Motor neuron (in vitro differentiated cells): ENCODE data around the gene GPC1. TPM values are rescaled to one million over a fixed set of nuclear protein-coding genes. Genes with fewer than 3 reads are reported as not detected.
A peak's percentile ranks its signal among the peaks of the same experiment; 100 is the strongest.

Source experiments
- ATAC-seq, 8 experiments: fragments of 200-7000 bp; cut with Tn5 transposase; replicated peaks in 6 of 8; 2 replicates each; pipeline ENCODE4 v1.8.0; 2021; ENCODE audit warnings: mild to moderate bottlenecking in 8 of 8, moderate library complexity in 8 of 8
- H3K27ac ChIP-seq, 2 donors: fragments of 250-450 bp; sonication (Bioruptor Pico); 2 replicates each; pipeline ENCODE4 v1.9.0; 2021; ENCODE audit warnings: antibody characterized with exemption in 2 of 2, mild to moderate bottlenecking in 2 of 2, moderate library complexity in 1 of 2
- H3K4me1 ChIP-seq, 2 donors: fragments of 250-450 bp; sonication (Bioruptor Pico); replicated peaks in 1 of 2; 2 replicates each; pipeline ENCODE4 v1.6.1; 2021; ENCODE audit warnings: antibody characterized with exemption in 2 of 2, mild to moderate bottlenecking in 2 of 2, moderate library complexity in 1 of 2
- H3K4me3 ChIP-seq, 5 donors: fragments of 250-450 bp; sonication (Bioruptor Pico); 2 replicates each; pipeline ENCODE4 v1.9.0; 2021; ENCODE audit warnings: antibody characterized with exemption in 5 of 5, mild to moderate bottlenecking in 5 of 5, moderate library complexity in 4 of 5
- WGBS, 10 experiments: fragments of 450-650 bp; shearing (Covaris generic); methylation state at CpG; one replicate each; pipeline ENCODE4 v1.0.0; 2022; 5-methylcytosine and 5-hydroxymethylcytosine counted together
- in situ Hi-C, 9 experiments: fragments of 400-800 bp; cut with MboI; loops; one replicate each; pipeline ENCODE4 v1.15.0; 2021; ENCODE audit warnings: low sequenced_read_pairs in 9 of 9, low pct_unique_long_range_greater_than_20kb in 2 of 9; ENCODE audit not compliant: unreplicated experiment in 9 of 9
- total RNA-seq, 8 experiments: library from RNA; unstranded; fragments of 300-600 nt; gene quantifications; 2 replicates each; pipeline versions ENCODE4 v1.2.3 to v1.2.4, GENCODE V29; 2022

Gene GPC1
- total RNA-seq, 8 experiments from 2014 or later: 3.8 to 44.1 (median 18.0) TPM

DNA sequence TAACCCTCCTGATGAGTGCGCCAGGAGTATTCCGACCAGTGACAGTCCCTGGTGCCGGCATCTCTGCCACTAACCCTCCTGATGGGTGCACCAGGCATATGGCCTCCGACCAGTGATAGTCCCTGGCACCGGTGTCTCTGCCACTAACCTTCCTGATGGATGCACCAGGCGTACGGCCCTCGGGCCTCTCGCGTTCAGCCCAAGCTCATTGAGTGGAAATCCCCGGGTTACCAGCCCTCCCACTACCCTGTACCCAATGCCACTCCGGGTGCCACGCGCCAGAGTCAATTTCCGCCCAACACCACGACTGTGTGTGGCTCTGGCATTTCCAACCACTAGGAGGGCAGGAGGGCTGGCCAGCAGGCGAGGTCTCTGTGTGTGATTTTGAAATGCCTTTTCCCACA, 11.7 kb upstream of the GPC1 start:
- peaks cover 0 to 13% of the 10 kb centered on the region in 2 donors for H3K4me1 ChIP-seq
- no peak overlapping the region for H3K4me3 ChIP-seq
- in situ Hi-C loops: no loop called here
- no peak for ATAC-seq
- 74 to 100% (median 95%) methylated on average over 1 to 10 of the region's 17 CpGs; no CpG with 5 or more reads in 4 of the 10 experiments for WGBS, 10 experiments
- H3K27ac ChIP-seq: no peak overlapping the region

DNA sequence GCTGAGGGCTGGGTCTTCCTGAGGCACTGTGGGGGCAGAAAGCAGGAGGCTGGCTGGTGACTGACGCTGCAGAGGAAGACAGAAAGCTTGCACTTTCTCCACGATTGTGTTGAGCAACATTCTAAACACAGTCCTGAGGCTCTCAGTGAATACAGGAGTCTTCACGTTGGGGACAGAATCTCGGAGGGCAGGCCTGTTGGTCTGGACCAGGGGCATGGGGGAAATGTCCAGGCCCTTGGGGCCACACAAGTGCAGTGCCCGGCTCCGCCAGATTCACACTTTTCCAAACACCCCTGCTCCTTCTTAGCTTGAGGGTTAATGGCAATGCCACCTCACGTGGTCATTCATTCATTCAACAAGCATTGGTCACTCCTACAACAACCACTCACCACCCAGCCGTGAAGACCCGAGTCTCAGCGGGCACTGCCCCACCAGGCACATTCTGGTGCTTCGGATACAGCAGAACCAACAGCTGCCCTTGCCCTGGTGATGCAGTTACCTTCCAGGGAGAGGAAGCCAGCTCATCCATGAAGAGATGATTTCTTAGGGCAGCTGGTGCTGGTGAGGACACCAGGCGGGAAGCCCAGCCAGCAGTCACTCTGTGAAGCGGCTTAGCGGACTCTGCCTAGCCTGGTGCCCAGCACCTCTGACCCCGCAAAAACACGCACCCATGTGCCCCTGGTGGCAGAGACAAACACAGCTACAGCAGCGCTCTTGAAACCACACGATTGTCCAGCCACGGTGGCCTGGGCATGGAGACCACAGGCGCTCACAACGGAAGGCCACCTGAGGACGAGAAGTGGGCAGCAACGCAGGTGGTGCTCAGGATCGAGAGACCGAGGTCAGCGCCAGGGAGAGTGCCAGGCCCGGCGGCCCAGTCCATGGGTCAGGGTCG, 10.9 kb upstream of the GPC1 start:
- H3K4me1 ChIP-seq: peaks cover 0 to 13% of the 10 kb centered on the region in 2 donors
- H3K27ac ChIP-seq: no peak overlapping the region
- ATAC-seq: no peak
- WGBS, 10 experiments: 0 to 83% (median 80%) methylated on average over 2 to 11 of the region's 29 CpGs; no CpG with 5 or more reads in 1 of the 10 experiments
- in situ Hi-C loops: loop anchor here in 8 of 9 experiments (25.0 kb wide), 3 partner anchors 187 to 362 kb away; partner anchors contain the start of gene OR6B3 (in 3 of the 8)
- H3K4me3 ChIP-seq: no peak overlapping the region

DNA sequence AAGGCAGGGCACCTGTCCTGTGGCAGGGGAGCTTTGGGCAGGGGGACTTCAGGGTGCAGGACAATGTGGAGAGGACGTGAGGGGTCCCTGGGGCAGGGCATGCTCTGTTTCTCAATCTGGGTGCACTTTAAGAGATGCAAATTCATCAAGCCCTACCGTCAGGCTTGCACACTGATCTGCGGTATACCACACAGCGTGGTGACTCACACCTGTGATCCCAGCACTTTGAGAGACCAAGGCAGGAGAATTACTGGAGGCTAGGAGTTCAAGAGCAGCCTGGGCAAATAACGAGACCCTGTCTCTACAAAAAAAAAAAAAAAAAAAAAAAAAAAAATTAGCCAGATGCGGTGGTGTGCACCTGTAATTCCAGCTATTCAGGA, 10.2 kb upstream of the GPC1 start:
- 67 to 100% (median 92%) methylated on average over 1 to 3 of the region's 6 CpGs; no CpG with 5 or more reads in 5 of the 10 experiments for WGBS, 10 experiments
- ATAC-seq: no peak
- Histone ChIP-seq H3K27ac (no peak overlapping the region), H3K4me1 (peaks cover 0 to 13% of the 10 kb centered on the region in 2 donors), H3K4me3 (no peak overlapping the region)
- in situ Hi-C loops: loop anchor here in 8 of 9 experiments (25.0 kb wide), 3 partner anchors 188 to 363 kb away; partner anchors contain the start of gene OR6B3 (in 3 of the 8)

DNA sequence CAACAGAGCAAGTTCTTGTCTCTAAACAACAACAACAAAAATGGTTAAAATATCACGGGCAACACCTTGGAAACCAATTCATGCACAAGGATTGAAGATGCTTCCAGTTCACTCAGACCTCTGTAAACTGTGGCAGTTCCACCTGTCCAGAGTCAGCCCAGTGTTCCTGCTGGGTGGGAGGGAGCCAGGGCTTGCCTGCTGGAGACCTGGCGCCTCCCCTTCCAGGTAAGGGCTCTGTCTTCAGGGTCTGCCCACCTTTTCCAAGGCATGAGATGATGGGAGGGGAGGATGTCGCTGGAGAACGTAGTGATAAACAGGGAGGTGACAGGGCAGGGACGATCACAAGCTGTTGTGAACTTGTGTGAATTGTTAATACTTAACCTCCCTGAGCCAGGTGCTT, 9.8 kb upstream of the GPC1 start:
- no peak overlapping the region for H3K4me3 ChIP-seq
- in situ Hi-C loops: loop anchor here in 8 of 9 experiments (25.0 kb wide), 3 partner anchors 188 to 363 kb away; partner anchors contain the start of gene OR6B3 (in 3 of the 8)
- H3K4me1 ChIP-seq: peaks cover 0 to 13% of the 10 kb centered on the region in 2 donors
- ATAC-seq: no peak
- 50 to 90% (median 75%) methylated on average over 1 to 3 of the region's 5 CpGs; no CpG with 5 or more reads in 4 of the 10 experiments for WGBS, 10 experiments
- no peak overlapping the region for H3K27ac ChIP-seq

GRCh38 chr2:240426845-240427721, 8.4 kb upstream of the GPC1 start:
- in situ Hi-C loops: loop anchor here in 8 of 9 experiments (25.0 kb wide), 3 partner anchors 190 to 365 kb away; partner anchors contain the start of gene OR6B3 (in 3 of the 8)
- peak in 5 of 8 experiments; percentile 31 to 83 (median 42) for ATAC-seq
- WGBS, 10 experiments: 20 to 80% (median 50%) methylated on average over 1 to 10 of the region's 21 CpGs; no CpG with 5 or more reads in 3 of the 10 experiments
- Histone ChIP-seq H3K27ac (no peak overlapping the region), H3K4me3 (no peak overlapping the region), H3K4me1 (peaks cover 0 to 13% of the 10 kb centered on the region in 2 donors)

DNA sequence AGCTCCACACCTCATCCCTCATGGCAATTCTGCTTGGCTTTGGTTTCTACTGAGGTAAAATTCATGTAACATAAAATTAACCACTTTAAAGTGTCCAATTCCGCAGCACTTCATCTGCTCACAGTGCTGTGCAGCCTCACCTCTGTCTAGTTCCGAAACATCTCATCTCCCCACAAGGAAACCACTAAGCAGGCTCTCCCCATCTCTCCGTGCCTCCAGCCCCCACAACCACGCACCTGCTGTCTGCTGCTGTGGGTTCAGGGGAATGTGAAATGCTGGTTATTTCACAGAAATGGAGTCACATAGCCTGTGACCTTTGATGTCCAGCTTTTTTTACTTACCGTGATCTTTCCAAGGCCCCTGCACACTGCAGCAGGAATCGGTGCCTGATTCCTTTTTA, 7.7 kb upstream of the GPC1 start:
- 20 to 91% (median 75%) methylated on average over 1 to 5 of the region's 6 CpGs; no CpG with 5 or more reads in 2 of the 10 experiments for WGBS, 10 experiments
- in situ Hi-C loops: loop anchor here in 8 of 9 experiments (25.0 kb wide), 3 partner anchors 190 to 365 kb away; partner anchors contain the start of gene OR6B3 (in 3 of the 8)
- Histone ChIP-seq H3K27ac (no peak overlapping the region), H3K4me3 (no peak overlapping the region), H3K4me1 (peaks cover 0 to 13% of the 10 kb centered on the region in 2 donors)
- ATAC-seq: no peak

GRCh38 chr2:240428245-240428644, 7.2 kb upstream of the GPC1 start:
- no peak overlapping the region for H3K4me3 ChIP-seq
- ATAC-seq: no peak
- no peak overlapping the region for H3K27ac ChIP-seq
- WGBS, 10 experiments: 63 to 100% (median 88%) methylated on average over 1 to 5 of the region's 5 CpGs
- peaks cover 0 to 8% of the 10 kb centered on the region in 2 donors for H3K4me1 ChIP-seq
- in situ Hi-C loops: loop anchor here in 8 of 9 experiments (25.0 kb wide), 3 partner anchors 191 to 366 kb away; partner anchors contain the start of gene OR6B3 (in 3 of the 8)

GRCh38 chr2:240429341-240429871, 6.1 kb upstream of the GPC1 start:
- WGBS, 10 experiments: 83 to 100% (median 89%) methylated on average over 1 to 5 of the region's 10 CpGs; no CpG with 5 or more reads in 6 of the 10 experiments
- in situ Hi-C loops: loop anchor here in 8 of 9 experiments (25.0 kb wide), 3 partner anchors 192 to 367 kb away; partner anchors contain the start of gene OR6B3 (in 3 of the 8)
- Histone ChIP-seq H3K4me3 (no peak overlapping the region), H3K27ac (no peak overlapping the region), H3K4me1 (no peaks in the 10 kb centered on the region)
- no peak for ATAC-seq

DNA sequence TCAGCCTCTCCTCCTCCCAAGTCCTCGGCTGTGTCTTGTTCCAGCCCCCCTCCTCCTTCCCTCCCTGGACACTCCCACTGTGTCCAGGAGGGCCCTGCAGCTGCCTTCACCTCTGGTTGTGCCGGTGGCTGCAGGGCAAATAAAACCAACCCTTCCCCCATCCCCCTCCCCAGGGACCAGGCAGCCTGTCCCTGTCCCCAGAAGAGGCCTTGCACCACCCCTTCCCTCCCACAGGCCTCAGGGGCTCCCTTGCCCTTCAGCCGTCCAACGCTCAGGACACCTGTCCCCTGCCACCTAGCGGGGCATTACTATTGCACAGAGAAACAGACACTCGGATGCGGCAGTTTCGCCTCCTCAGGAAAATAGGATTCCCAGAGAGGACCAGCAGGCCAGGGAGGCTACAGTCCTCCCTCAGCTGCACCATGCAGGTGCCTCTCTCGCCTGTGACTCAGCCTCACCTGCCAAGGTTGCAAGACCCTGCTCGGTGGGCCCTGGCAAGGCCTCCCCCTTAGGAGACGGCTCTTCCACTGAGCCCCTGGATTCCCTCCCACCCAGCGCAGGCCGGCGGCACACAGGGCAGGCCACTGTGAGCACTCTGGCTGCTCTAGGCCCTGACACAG, 5.5 kb upstream of the GPC1 start:
- no peak overlapping the region for H3K27ac ChIP-seq
- peak in 2 of 8 experiments; percentile 22 to 29 for ATAC-seq

GRCh38 chr2:240430595-240430994, 4.9 kb upstream of the GPC1 start:
- in situ Hi-C loops: loop anchor here (10.0 to 25.0 kb wide), 4 partner anchors 193 to 368 kb away; partner anchors contain the start of gene OR6B3 (in 3 of the 9)
- Histone ChIP-seq H3K27ac (no peak overlapping the region), H3K4me1 (peaks cover 0 to 3% of the 10 kb centered on the region in 2 donors), H3K4me3 (no peak overlapping the region)
- no peak for ATAC-seq
- 40 to 60% (median 40%) methylated on average over 1 of the region's 5 CpGs; no CpG with 5 or more reads in 7 of the 10 experiments for WGBS, 10 experiments

More for the DNA sequence above, 5.5 kb upstream of the GPC1 start:
- Histone ChIP-seq H3K4me1 (peaks cover 0 to 3% of the 10 kb centered on the region in 2 donors), H3K4me3 (no peak overlapping the region)
- WGBS, 10 experiments: 40 to 81% methylated on average over 1 to 6 of the region's 14 CpGs; no CpG with 5 or more reads in 8 of the 10 experiments
- in situ Hi-C loops: loop anchor here (10.0 to 25.0 kb wide), 4 partner anchors 193 to 368 kb away; partner anchors contain the start of gene OR6B3 (in 3 of the 9)

GRCh38 chr2:240431271-240431660, 4.2 kb upstream of the GPC1 start:
- 54% methylated on average over 2 of the region's 3 CpGs; no CpG with 5 or more reads in 9 of the 10 experiments for WGBS, 10 experiments
- in situ Hi-C loops: loop anchor here (10.0 to 25.0 kb wide), 4 partner anchors 194 to 369 kb away; partner anchors contain the start of gene OR6B3 (in 3 of the 9)

More at GRCh38 chr2:240431271-240431660, 4.2 kb upstream of the GPC1 start:
- no peak overlapping the region for H3K4me3 ChIP-seq
- no peak overlapping the region for H3K27ac ChIP-seq
- ATAC-seq: no peak
- peaks cover 0 to 3% of the 10 kb centered on the region in 2 donors for H3K4me1 ChIP-seq
